Smooth muscle cell (in vitro differentiated cells): ENCODE results near the gene PRDM15. TPM values are rescaled to one million over a fixed set of nuclear protein-coding genes. Genes with fewer than 3 reads are reported as not detected.
A peak's percentile ranks its signal among the peaks of the same experiment; 100 is the strongest.

Source experiments
- DNase-seq: peaks from one replicate; lab custom pipeline; 2025; ENCODE audit not compliant: unreplicated experiment; lab: John Stamatoyannopoulos, UW
- H2AFZ ChIP-seq: fragments of 200-600 bp; sonication (generic); 2 replicates; pipeline ENCODE4 v1.6.0; 2016; ENCODE audit warnings: antibody characterized with exemption, low read depth, mild to moderate bottlenecking
- H3F3A ChIP-seq: fragments of 200-600 bp; sonication (generic); 2 replicates; pipeline ENCODE4 v1.6.0; 2017; ENCODE audit warnings: antibody characterized with exemption, low read depth
- H3K27ac ChIP-seq: fragments of 200-600 bp; sonication (generic); 2 replicates; pipeline ENCODE4 v1.5.1; 2016; ENCODE audit warnings: low read depth, mild to moderate bottlenecking
- H3K27me3 ChIP-seq: fragments of 200-600 bp; sonication (generic); 2 replicates; pipeline ENCODE4 v1.6.1; 2016; ENCODE audit warnings: low read depth, mild to moderate bottlenecking
- H3K36me3 ChIP-seq: fragments of 200-600 bp; sonication (generic); 2 replicates; pipeline ENCODE4 v1.5.1; 2016; ENCODE audit warnings: low read depth
- H3K4me1 ChIP-seq: fragments of 200-600 bp; sonication (generic); 2 replicates; pipeline ENCODE4 v1.5.1; 2016; ENCODE audit warnings: low read depth
- H3K4me2 ChIP-seq: fragments of 200-600 bp; sonication (generic); 2 replicates; pipeline ENCODE4 v1.6.0; 2016; ENCODE audit warnings: mild to moderate bottlenecking
- H3K4me3 ChIP-seq: fragments of 200-600 bp; sonication (generic); 2 replicates; pipeline ENCODE4 v1.5.1; 2016; ENCODE audit warnings: mild to moderate bottlenecking
- H3K79me2 ChIP-seq: fragments of 200-600 bp; sonication (generic); 2 replicates; pipeline ENCODE4 v1.6.0; 2016; ENCODE audit warnings: low read depth, mild to moderate bottlenecking
- H3K9ac ChIP-seq: fragments of 200-600 bp; sonication (generic); 2 replicates; pipeline ENCODE4 v1.6.0; 2016; ENCODE audit warnings: low read depth
- H3K9me3 ChIP-seq: fragments of 200-600 bp; sonication (generic); replicated peaks from 2 replicates; pipeline ENCODE4 v1.5.1; 2016; ENCODE audit warnings: low read depth
- H4K20me1 ChIP-seq: fragments of 200-600 bp; sonication (generic); 2 replicates; pipeline ENCODE4 v1.6.0; 2016; ENCODE audit warnings: low read depth
- WGBS: methylation state at CpG from one replicate; pipeline ENCODE4 v1.1.7; 2016; ENCODE audit warnings: low lambda C conversion rate; 5-methylcytosine and 5-hydroxymethylcytosine counted together
- polyA plus RNA-seq: library from polyadenylated mRNA; unstranded; fragments of >200 nt; fragmentation: Nextera tagmentation; extraction: Ambion mirVana; gene quantifications from 2 replicates; pipeline ENCODE4 v1.2.1, GENCODE V29; 2016
- total RNA-seq: library from RNA; depleted of rRNA; stranded (reverse); fragments of >200 nt; gene quantifications from 2 replicates; pipeline ENCODE4 v1.2.3, GENCODE V29; 2014
- TF ChIP-seq, protein P1 (sequence below): fragments of 200-600 bp; sonication (generic); IDR thresholded peaks from 2 replicates; pipeline ENCODE4 v1.5.1; 2017; ENCODE audit warnings: borderline replicate concordance, mild to moderate bottlenecking, antibody characterized with exemption; ENCODE audit not compliant: insufficient read depth, poor library complexity, severe bottlenecking

Gene PRDM15
- total and polyA plus RNA-seq, 2 experiments from 2014 or later: 2.0 to 6.8 TPM

DNA sequence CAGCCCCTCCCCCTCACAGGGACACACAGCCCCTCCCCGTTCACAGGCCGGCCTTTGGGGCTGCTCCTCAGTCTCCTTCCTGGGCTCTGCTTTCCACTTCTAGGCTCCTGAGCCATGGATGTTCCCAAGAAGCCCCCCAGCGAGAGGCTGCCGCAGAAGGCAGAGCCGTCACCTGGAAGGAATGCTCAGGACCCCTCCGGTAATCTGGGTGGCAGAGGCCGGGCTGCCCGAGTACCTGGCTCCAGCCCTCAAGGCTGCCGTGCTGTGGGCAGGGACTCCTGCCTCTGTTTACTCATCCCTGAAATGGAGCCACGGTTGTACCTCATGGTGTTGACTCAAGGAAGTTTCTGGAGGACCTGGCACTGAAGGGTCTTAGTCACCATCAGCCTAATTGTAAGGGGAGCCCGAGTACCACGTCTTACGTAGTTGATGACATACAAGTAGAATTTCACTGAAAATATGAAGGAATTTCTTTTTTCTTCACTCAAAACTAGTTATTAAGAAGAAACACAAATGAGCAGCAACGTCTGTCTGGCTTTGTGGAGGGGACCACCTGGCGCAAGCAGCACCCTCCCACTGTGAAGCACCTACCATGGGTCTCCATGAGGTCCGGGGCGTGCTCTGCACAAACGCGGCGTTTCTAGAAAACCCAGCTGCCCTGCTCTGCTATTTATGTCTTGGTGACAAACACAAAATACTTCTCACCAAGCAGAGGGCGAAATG lies 33.7 kb downstream of the PRDM15 start:
- H3K4me1 ChIP-seq: no peaks in the 10 kb centered on the region
- H3K27me3 ChIP-seq: no peaks in the 10 kb centered on the region
- H3F3A ChIP-seq: no peaks in the 10 kb centered on the region
- H3K79me2 ChIP-seq: no peaks in the 10 kb centered on the region
- 94% methylated on average over 21 of the region's 21 CpGs for WGBS
- H3K9ac ChIP-seq: no peak overlapping the region
- no peak overlapping the region for H3K4me2 ChIP-seq
- no peak for DNase-seq
- H4K20me1 ChIP-seq: no peaks in the 10 kb centered on the region
- TF ChIP-seq, protein P1, sequence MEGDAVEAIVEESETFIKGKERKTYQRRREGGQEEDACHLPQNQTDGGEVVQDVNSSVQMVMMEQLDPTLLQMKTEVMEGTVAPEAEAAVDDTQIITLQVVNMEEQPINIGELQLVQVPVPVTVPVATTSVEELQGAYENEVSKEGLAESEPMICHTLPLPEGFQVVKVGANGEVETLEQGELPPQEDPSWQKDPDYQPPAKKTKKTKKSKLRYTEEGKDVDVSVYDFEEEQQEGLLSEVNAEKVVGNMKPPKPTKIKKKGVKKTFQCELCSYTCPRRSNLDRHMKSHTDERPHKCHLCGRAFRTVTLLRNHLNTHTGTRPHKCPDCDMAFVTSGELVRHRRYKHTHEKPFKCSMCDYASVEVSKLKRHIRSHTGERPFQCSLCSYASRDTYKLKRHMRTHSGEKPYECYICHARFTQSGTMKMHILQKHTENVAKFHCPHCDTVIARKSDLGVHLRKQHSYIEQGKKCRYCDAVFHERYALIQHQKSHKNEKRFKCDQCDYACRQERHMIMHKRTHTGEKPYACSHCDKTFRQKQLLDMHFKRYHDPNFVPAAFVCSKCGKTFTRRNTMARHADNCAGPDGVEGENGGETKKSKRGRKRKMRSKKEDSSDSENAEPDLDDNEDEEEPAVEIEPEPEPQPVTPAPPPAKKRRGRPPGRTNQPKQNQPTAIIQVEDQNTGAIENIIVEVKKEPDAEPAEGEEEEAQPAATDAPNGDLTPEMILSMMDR: no peak
- H3K9me3 ChIP-seq: peaks cover 11% of the 10 kb centered on the region
- peaks cover 9% of the 10 kb centered on the region for H3K36me3 ChIP-seq
- no peak overlapping the region for H2AFZ ChIP-seq
- H3K4me3 ChIP-seq: no peak overlapping the region
- peak overlapping the region; percentile 9 for H3K27ac ChIP-seq

DNA sequence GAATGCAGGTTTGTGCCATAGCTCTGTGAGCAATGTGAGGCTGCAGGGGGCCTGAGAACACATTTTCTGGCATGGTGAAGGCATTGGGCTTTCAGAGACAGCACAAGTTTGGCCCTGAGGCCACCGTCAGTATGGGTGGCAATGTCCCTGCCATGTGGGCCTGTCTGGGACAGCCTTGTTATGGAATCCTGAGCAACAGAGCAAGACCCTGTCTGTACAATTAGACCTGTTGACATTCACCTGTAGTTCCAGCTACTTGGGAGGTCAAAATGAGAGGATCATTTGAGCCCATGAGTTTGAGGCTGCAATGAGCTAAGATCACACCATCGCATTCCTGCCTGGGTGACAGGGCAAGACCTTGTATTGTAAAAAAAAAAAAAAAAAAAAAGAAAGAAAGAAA lies 35.6 kb downstream of the PRDM15 start:
- Histone ChIP-seq H3K4me1 (no peaks in the 10 kb centered on the region), H3F3A (no peaks in the 10 kb centered on the region), H3K27ac (no peak overlapping the region), H3K79me2 (no peaks in the 10 kb centered on the region), H4K20me1 (no peaks in the 10 kb centered on the region), H3K9me3 (peaks cover 11% of the 10 kb centered on the region), H2AFZ (no peak overlapping the region), H3K4me2 (no peak overlapping the region), H3K4me3 (no peak overlapping the region), H3K9ac (no peak overlapping the region), H3K27me3 (no peaks in the 10 kb centered on the region), H3K36me3 (peaks cover 9% of the 10 kb centered on the region)
- WGBS: 100% methylated on average over 2 of the region's 2 CpGs
- no peak for DNase-seq
- TF ChIP-seq, protein P1: no peak

DNA sequence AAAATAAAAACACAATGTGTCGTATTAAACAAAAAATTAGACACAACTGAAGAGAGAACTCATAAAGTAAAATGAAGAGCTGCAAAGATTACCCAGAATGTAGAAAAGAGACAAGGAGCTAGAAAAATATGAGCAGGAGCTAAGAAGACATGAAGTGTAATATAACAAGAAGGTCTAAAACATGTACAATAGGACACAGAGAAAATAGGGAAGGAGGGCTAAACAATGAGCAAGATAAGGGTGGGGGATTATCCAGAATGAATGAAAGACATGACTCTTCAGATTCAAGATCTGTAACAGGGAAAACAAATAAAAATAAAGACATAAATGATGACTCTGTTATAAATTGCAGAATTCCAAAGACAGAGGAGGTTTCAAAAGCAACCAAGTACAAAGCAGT lies 38.3 kb downstream of the PRDM15 start:
- Histone ChIP-seq H3K36me3 (peaks cover 9% of the 10 kb centered on the region), H3F3A (no peaks in the 10 kb centered on the region), H3K27ac (no peak overlapping the region), H3K4me3 (no peak overlapping the region), H2AFZ (no peak overlapping the region), H3K9me3 (peaks cover 11% of the 10 kb centered on the region), H4K20me1 (no peaks in the 10 kb centered on the region), H3K27me3 (no peaks in the 10 kb centered on the region), H3K9ac (no peak overlapping the region), H3K4me1 (no peaks in the 10 kb centered on the region), H3K4me2 (no peak overlapping the region), H3K79me2 (no peaks in the 10 kb centered on the region)
- no peak for DNase-seq
- WGBS: 97% methylated on average over 1 of the region's 1 CpG
- TF ChIP-seq, protein P1: no peak
